Caco-2 (cell line): ENCODE data around the gene CCDC91. TPM values are rescaled to one million over a fixed set of nuclear protein-coding genes. Genes with fewer than 3 reads are reported as not detected.

ENCODE experiments used
- BruUV-seq: library from RNA; stranded (reverse); fragments of 400-500 nt; replicated peaks from 2 replicates; lab custom pipeline; 2021; lab: Mats Ljungman, UMichigan
- CTCF ChIA-PET: fragments of 300-600 bp; sonication (Branson Sonifier 250); formaldehyde crosslinking; loops from one replicate; lab custom pipeline; 2022; ENCODE audit warnings: antibody characterized with exemption; lab: Charles Lee
- POLR2A ChIA-PET: fragments of 300-600 bp; sonication (Branson Sonifier 250); formaldehyde crosslinking; loops from one replicate; lab custom pipeline; 2022; ENCODE audit warnings: antibody characterized with exemption; lab: Charles Lee
- DNase-seq, 2 experiments: peaks; one replicate each; pipeline versions ENCODE4 v3.0.0 to v3.0.0-alpha.2; 2020 to 2022
- H3K27me3 ChIP-seq: replicated peaks from 2 replicates; pipeline ENCODE4 v1.6.0; 2011; ENCODE audit warnings: low read length; ENCODE audit not compliant: control insufficient read depth, insufficient read depth
- H3K36me3 ChIP-seq: 2 replicates; pipeline ENCODE4 v1.5.1; 2011; ENCODE audit warnings: low read length; ENCODE audit not compliant: control insufficient read depth, insufficient read depth
- H3K4me1 ChIP-seq: fragments of 250-450 bp; sonication (Bioruptor Pico); 2 replicates; pipeline ENCODE4 v1.5.1; 2020; ENCODE audit warnings: mild to moderate bottlenecking
- H3K4me3 ChIP-seq: 2 replicates; pipeline ENCODE4 v1.5.1; 2011; ENCODE audit warnings: low read depth, mild to moderate bottlenecking, control low read depth, low read length
- H3K9me3 ChIP-seq: fragments of 250-450 bp; sonication (Bioruptor Pico); 2 replicates; pipeline ENCODE4 v1.5.1; 2020; ENCODE audit warnings: mild to moderate bottlenecking, moderate library complexity
- H3K27ac Mint-ChIP-seq: one replicate; pipeline ENCODE4 v1.8.0; 2022; ENCODE audit warnings: mixed read lengths; ENCODE audit not compliant: unreplicated experiment
- H3K27me3 Mint-ChIP-seq: one replicate; pipeline ENCODE4 v1.8.0; 2022; ENCODE audit warnings: mixed read lengths; ENCODE audit not compliant: insufficient read depth, unreplicated experiment
- H3K36me3 Mint-ChIP-seq: one replicate; pipeline ENCODE4 v1.8.0; 2022; ENCODE audit warnings: mild to moderate bottlenecking, mixed read lengths; ENCODE audit not compliant: insufficient read depth, unreplicated experiment
- H3K4me1 Mint-ChIP-seq: one replicate; pipeline ENCODE4 v1.8.0; 2022; ENCODE audit warnings: low read depth, mixed read lengths; ENCODE audit not compliant: unreplicated experiment
- H3K4me3 Mint-ChIP-seq: one replicate; pipeline ENCODE4 v1.8.0; 2022; ENCODE audit warnings: mild to moderate bottlenecking, moderate library complexity, mixed read lengths; ENCODE audit not compliant: unreplicated experiment
- H3K9me3 Mint-ChIP-seq: one replicate; pipeline ENCODE4 v1.8.0; 2022; ENCODE audit warnings: mixed read lengths; ENCODE audit not compliant: unreplicated experiment
- intact Hi-C: fragments of 100-400 bp; cut with micrococcal nuclease; formaldehyde crosslinking; loops from one replicate; pipeline ENCODE4 v1.10.0; 2022; ENCODE audit not compliant: unreplicated experiment
- total RNA-seq: library from RNA; stranded (reverse); gene quantifications from 2 replicates; pipeline ENCODE4 v1.2.3, GENCODE V29; 2022
- TF ChIP-seq, protein P1 (sequence below), 2 experiments: fragments of 200-600 bp in 1 of 2; IDR thresholded peaks; 1 replicate in 1 of 2; 2 replicates in 1 of 2; pipeline versions ENCODE4 v1.5.1 to v1.8.0; 2011 to 2022; ENCODE audit warnings: antibody characterized with exemption in 1 of 2, control low read depth in 1 of 2, inconsistent platforms in 1 of 2, low read depth in 1 of 2, low read length in 1 of 2, mild to moderate bottlenecking in 1 of 2, moderate library complexity in 1 of 2; ENCODE audit not compliant: insufficient read depth in 1 of 2, severe bottlenecking in 1 of 2, unreplicated experiment in 1 of 2

The CCDC91 gene
- total RNA-seq, 1 experiment from 2014 or later: 21.6 TPM

- ChIA-PET POLR2A (no interaction called here), CTCF (no interaction called here)
- Histone ChIP-seq H3K36me3 (no peaks in the 10 kb centered on the region), H3K9me3 (0 out of 2 replicates have a peak, but pooled peaks cover 4% of the 10 kb centered on the region), H3K4me1 (no peaks in the 10 kb centered on the region), H3K27me3 (no peaks in the 10 kb centered on the region), H3K4me3 (no peak overlapping the region)
- intact Hi-C loops: no loop called here
- H3K9me3 Mint-ChIP-seq: peaks cover 24% of the 10 kb centered on the region
- BruUV-seq: no TSS peak
- H3K4me3 Mint-ChIP-seq: no peak overlapping the region
- no peaks in the 10 kb centered on the region for H3K36me3 Mint-ChIP-seq
- no peak overlapping the region for H3K27ac Mint-ChIP-seq
- H3K4me1 Mint-ChIP-seq: no peaks in the 10 kb centered on the region
- no peak for DNase-seq
- TF ChIP-seq, protein P1, sequence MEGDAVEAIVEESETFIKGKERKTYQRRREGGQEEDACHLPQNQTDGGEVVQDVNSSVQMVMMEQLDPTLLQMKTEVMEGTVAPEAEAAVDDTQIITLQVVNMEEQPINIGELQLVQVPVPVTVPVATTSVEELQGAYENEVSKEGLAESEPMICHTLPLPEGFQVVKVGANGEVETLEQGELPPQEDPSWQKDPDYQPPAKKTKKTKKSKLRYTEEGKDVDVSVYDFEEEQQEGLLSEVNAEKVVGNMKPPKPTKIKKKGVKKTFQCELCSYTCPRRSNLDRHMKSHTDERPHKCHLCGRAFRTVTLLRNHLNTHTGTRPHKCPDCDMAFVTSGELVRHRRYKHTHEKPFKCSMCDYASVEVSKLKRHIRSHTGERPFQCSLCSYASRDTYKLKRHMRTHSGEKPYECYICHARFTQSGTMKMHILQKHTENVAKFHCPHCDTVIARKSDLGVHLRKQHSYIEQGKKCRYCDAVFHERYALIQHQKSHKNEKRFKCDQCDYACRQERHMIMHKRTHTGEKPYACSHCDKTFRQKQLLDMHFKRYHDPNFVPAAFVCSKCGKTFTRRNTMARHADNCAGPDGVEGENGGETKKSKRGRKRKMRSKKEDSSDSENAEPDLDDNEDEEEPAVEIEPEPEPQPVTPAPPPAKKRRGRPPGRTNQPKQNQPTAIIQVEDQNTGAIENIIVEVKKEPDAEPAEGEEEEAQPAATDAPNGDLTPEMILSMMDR (IDR thresholded peaks at IDR 0.05; ENCODE audit: insufficient read depth in 1 of 2, low read depth in 1 of 2, low read length in 1 of 2, severe bottlenecking in 1 of 2, unreplicated experiment in 1 of 2): no peak
- H3K27me3 Mint-ChIP-seq: no peaks in the 10 kb centered on the region
Measured at GRCh38 chr12:28268608-28269229, 78.5 kb downstream of the CCDC91 start.

DNA sequence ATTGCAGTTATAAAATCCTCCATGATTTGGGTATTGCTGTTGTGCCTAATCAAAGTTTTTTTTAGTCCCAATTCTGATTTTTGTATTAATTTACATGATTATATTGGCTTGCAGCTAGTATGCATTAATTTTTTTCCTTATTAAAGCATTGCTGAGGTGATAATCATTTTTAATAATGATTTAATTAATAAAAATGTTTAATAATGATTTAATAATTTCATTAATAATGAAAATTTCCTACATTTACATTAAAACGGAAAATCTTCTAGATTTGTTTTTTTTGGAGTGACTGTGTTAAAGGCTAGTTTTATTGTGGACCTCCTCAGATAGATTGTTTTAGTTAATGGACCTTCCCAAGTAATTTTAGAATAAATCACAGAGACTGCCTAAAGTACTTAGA is 79.6 kb downstream of the CCDC91 start:
- no TSS peak for BruUV-seq
- H3K4me1 ChIP-seq: no peaks in the 10 kb centered on the region
- CTCF ChIA-PET: no interaction called here
- H3K4me1 Mint-ChIP-seq: no peaks in the 10 kb centered on the region
- no peaks in the 10 kb centered on the region for H3K36me3 Mint-ChIP-seq
- peaks cover 24% of the 10 kb centered on the region for H3K9me3 Mint-ChIP-seq
- POLR2A ChIA-PET: no interaction called here
- no peak for DNase-seq
- H3K9me3 ChIP-seq: 0 out of 2 replicates have a peak, but pooled peaks cover 4% of the 10 kb centered on the region
- intact Hi-C loops: no loop called here
- no peak overlapping the region for H3K4me3 Mint-ChIP-seq
- H3K36me3 ChIP-seq: no peaks in the 10 kb centered on the region
- no peak overlapping the region for H3K27ac Mint-ChIP-seq
- TF ChIP-seq, protein P1 (IDR thresholded peaks at IDR 0.05; ENCODE audit: insufficient read depth in 1 of 2, low read depth in 1 of 2, low read length in 1 of 2, severe bottlenecking in 1 of 2, unreplicated experiment in 1 of 2): no peak
- no peaks in the 10 kb centered on the region for H3K27me3 Mint-ChIP-seq
- H3K4me3 ChIP-seq: no peak overlapping the region
- H3K27me3 ChIP-seq: no peaks in the 10 kb centered on the region

- H3K9me3 ChIP-seq: peaks cover 5% of the 10 kb centered on the region; the same call in 1 of the 2 replicates
- no TSS peak for BruUV-seq
- no peaks in the 10 kb centered on the region for H3K36me3 Mint-ChIP-seq
- H3K27me3 Mint-ChIP-seq: no peaks in the 10 kb centered on the region
- peaks cover 7% of the 10 kb centered on the region for H3K9me3 Mint-ChIP-seq
- H3K4me1 Mint-ChIP-seq: no peaks in the 10 kb centered on the region
- DNase-seq: no peak
- ChIA-PET CTCF (no interaction called here), POLR2A (no interaction called here)
- no peak overlapping the region for H3K4me3 Mint-ChIP-seq
- H3K36me3 ChIP-seq: no peaks in the 10 kb centered on the region
- TF ChIP-seq, protein P1 (IDR thresholded peaks at IDR 0.05; ENCODE audit: insufficient read depth in 1 of 2, low read depth in 1 of 2, low read length in 1 of 2, severe bottlenecking in 1 of 2, unreplicated experiment in 1 of 2): no peak
- H3K27ac Mint-ChIP-seq: no peak overlapping the region
- H3K4me3 ChIP-seq: no peak overlapping the region
- no peaks in the 10 kb centered on the region for H3K4me1 ChIP-seq
- intact Hi-C loops: no loop called here
- no peaks in the 10 kb centered on the region for H3K27me3 ChIP-seq
Measured at GRCh38 chr12:28278499-28278898, 88.2 kb downstream of the CCDC91 start.
